Duodenal mucosa (tissue), 2 donors: ENCODE data around the gene PCGF1.
"Not testable (repeated sequence)": the region's sequence is repeated elsewhere in the genome, so short reads cannot be mapped to it uniquely, and the experiment has no call there.

Experiments used
- H3K27ac ChIP-seq: one replicate; pipeline ENCODE4 v1.7.0; 2013; ENCODE audit warnings: low read depth, low read length
- H3K27me3 ChIP-seq, 2 donors: one replicate each; pipeline ENCODE4 v1.7.0; 2013; ENCODE audit warnings: low read length in 2 of 2, control low read depth in 1 of 2; ENCODE audit not compliant: insufficient read depth in 2 of 2, control insufficient read depth in 1 of 2
- H3K36me3 ChIP-seq, 2 donors: one replicate each; pipeline ENCODE4 v1.7.0; 2013; ENCODE audit warnings: low read length in 2 of 2, control low read depth in 1 of 2; ENCODE audit not compliant: insufficient read depth in 2 of 2, control insufficient read depth in 1 of 2
- H3K4me1 ChIP-seq, 2 donors: one replicate each; pipeline ENCODE4 v1.7.0; 2013; ENCODE audit warnings: low read length in 2 of 2, control low read depth in 1 of 2; ENCODE audit not compliant: insufficient read depth in 2 of 2, control insufficient read depth in 1 of 2
- H3K4me3 ChIP-seq, 2 donors: one replicate each; pipeline ENCODE4 v1.7.0; 2013; ENCODE audit warnings: low read length in 2 of 2, low read depth in 1 of 2
- H3K9ac ChIP-seq, 2 donors: one replicate each; pipeline ENCODE4 v1.7.0; 2013; ENCODE audit warnings: low read length in 2 of 2, low read depth in 1 of 2
- H3K9me3 ChIP-seq, 2 donors: one replicate each; pipeline ENCODE4 v1.7.0; 2013; ENCODE audit warnings: low read length in 2 of 2, control low read depth in 1 of 2; ENCODE audit not compliant: control insufficient read depth in 1 of 2

The PCGF1 gene

DNA sequence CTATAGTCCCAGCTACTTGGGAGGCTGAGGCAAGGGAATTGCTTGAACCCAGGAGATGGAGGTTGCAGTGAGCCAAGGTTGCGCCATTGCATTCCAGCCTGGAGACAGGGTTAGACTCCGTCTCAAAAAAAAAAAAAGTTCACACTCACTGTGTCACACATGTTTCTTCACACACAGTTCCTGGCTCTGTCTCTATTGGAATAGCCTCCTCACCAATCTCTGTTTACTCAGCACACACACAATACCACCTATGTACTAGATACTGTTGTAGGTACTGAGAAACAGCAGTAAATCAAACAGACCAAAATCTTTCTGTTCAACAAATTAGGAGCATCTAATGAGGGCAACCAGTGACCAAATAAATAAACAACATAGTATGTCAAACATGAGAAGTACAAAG is 21.4 kb downstream of the PCGF1 start:
- H3K27ac ChIP-seq, result no peak overlapping the region
- H3K9ac ChIP-seq, result no peak overlapping the region
- peaks cover 5 to 37% of the 10 kb centered on the region in 2 donors for H3K36me3 ChIP-seq
- H3K4me3 ChIP-seq, result no peak overlapping the region
- peaks cover 25 to 40% of the 10 kb centered on the region in 2 donors for H3K4me1 ChIP-seq
- no peaks in the 10 kb centered on the region for H3K27me3 ChIP-seq
- H3K9me3 ChIP-seq, result no peaks in the 10 kb centered on the region

GRCh38 chr2:74483675-74484164 is 23.8 kb downstream of the PCGF1 start:
- H3K9ac ChIP-seq, result peak overlapping the region; percentile 67 to 98
- H3K36me3 ChIP-seq, result peaks cover 0 to 33% of the 10 kb centered on the region in 2 donors
- not testable (repeated sequence) for H3K27me3 ChIP-seq, H3K9me3 ChIP-seq, H3K27ac ChIP-seq
- H3K4me1 ChIP-seq, result peaks cover 27 to 36% of the 10 kb centered on the region in 2 donors
- H3K4me3 ChIP-seq, result peak overlapping the region; percentile 92 to 96

GRCh38 chr2:74482801-74483674 is 24.5 kb downstream of the PCGF1 start, which contains the start of the genes CCDC142 and TTC31:
TSS of gene CCDC142 (minus strand) at chr2:74482998. CDS start at chr2:74482837, 161 bp downstream.
TSS of gene TTC31 (plus strand) at chr2:74483081. CDS start at chr2:74483096, 15 bp downstream.
- peaks cover 21 to 29% of the 10 kb centered on the region in 2 donors for H3K4me1 ChIP-seq
- H3K4me3 ChIP-seq, result peak within 1 kb of the TSS; percentile 92 to 96
- peak within 1 kb of the TSS; percentile 67 to 98 for H3K9ac ChIP-seq
- H3K9me3 ChIP-seq, result no peaks in the 10 kb centered on the region
- peak within 1 kb of the TSS; percentile 84 for H3K27ac ChIP-seq
- H3K36me3 ChIP-seq, result peaks cover 0 to 28% of the 10 kb centered on the region in 2 donors
- no peaks in the 10 kb centered on the region for H3K27me3 ChIP-seq

GRCh38 chr2:74481961-74482800 is 25.3 kb downstream of the PCGF1 start:
- no peaks in the 10 kb centered on the region for H3K27me3 ChIP-seq
- H3K9me3 ChIP-seq, result no peaks in the 10 kb centered on the region
- H3K36me3 ChIP-seq, result peaks cover 0 to 28% of the 10 kb centered on the region in 2 donors
- peak overlapping the region; percentile 84 for H3K27ac ChIP-seq
- H3K9ac ChIP-seq, result peak overlapping the region; percentile 67 to 98
- peak overlapping the region; percentile 92 to 96 for H3K4me3 ChIP-seq
- H3K4me1 ChIP-seq, result peaks cover 24 to 32% of the 10 kb centered on the region in 2 donors

DNA sequence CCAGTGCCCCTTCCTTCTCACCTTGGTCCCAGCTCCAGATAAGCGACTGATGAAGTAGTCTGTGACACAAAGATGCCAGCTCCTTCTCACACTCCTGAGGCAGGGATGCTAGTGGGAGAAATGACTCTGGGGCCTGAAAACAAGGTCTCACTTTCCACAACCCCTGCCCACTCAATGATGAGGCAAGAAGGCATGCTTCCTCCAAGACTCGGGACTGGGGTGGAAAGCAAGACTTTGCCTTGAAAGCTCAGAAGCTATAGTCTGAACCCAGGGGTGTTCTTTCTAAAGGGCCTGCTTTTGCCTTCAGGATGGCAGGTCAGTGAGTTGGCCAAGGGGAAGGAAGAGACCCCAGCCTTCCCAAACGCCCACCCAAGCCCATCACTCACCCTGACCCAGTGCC is 26.1 kb downstream of the PCGF1 start:
- H3K27ac ChIP-seq, result no peak overlapping the region

GRCh38 chr2:74474899-74475298 is 32.6 kb downstream of the PCGF1 start:
- no peak overlapping the region for H3K4me3 ChIP-seq
- no peaks in the 10 kb centered on the region for H3K9me3 ChIP-seq
- H3K27ac ChIP-seq, result no peak overlapping the region
- no peak overlapping the region for H3K9ac ChIP-seq
- H3K27me3 ChIP-seq, result no peaks in the 10 kb centered on the region
- peaks cover 21 to 36% of the 10 kb centered on the region in 2 donors for H3K4me1 ChIP-seq
- peaks cover 14 to 23% of the 10 kb centered on the region in 2 donors for H3K36me3 ChIP-seq

More for the DNA sequence above, 26.1 kb downstream of the PCGF1 start:
- Histone ChIP-seq H3K36me3 (peaks cover 0 to 30% of the 10 kb centered on the region in 2 donors), H3K4me3 (peak overlapping the region; percentile 92 to 96), H3K27me3 (no peaks in the 10 kb centered on the region), H3K4me1 (peaks cover 29 to 37% of the 10 kb centered on the region in 2 donors), H3K9ac (peak overlapping the region; percentile 67 to 98), H3K9me3 (no peaks in the 10 kb centered on the region)

- H3K4me1 ChIP-seq, result peaks cover 19 to 33% of the 10 kb centered on the region in 2 donors
- no peaks in the 10 kb centered on the region for H3K9me3 ChIP-seq
- H3K36me3 ChIP-seq, result peaks cover 14 to 23% of the 10 kb centered on the region in 2 donors
- H3K27ac ChIP-seq, result no peak overlapping the region
- H3K27me3 ChIP-seq, result no peaks in the 10 kb centered on the region
- no peak overlapping the region for H3K4me3 ChIP-seq
- no peak overlapping the region for H3K9ac ChIP-seq
Observed at GRCh38 chr2:74474481-74474880, 33.0 kb downstream of the PCGF1 start.

GRCh38 chr2:74472945-74473258 is 34.6 kb downstream of the PCGF1 start:
- Histone ChIP-seq H3K27ac (peak overlapping the region; percentile 86), H3K9ac (peak overlapping the region; percentile 96 to 97), H3K4me1 (peaks cover 19 to 33% of the 10 kb centered on the region in 2 donors), H3K9me3 (no peaks in the 10 kb centered on the region), H3K27me3 (no peaks in the 10 kb centered on the region), H3K36me3 (peaks cover 14 to 23% of the 10 kb centered on the region in 2 donors), H3K4me3 (peak overlapping the region; percentile 93 to 98)

GRCh38 chr2:74472086-74472944 is 35.2 kb downstream of the PCGF1 start, which contains the start of gene MRPL53:
TSS of gene MRPL53 (minus strand) at chr2:74472680. CDS start at chr2:74472660, 20 bp downstream.
- Histone ChIP-seq H3K4me3 (peak within 1 kb of the TSS; percentile 93 to 98), H3K9ac (peak within 1 kb of the TSS; percentile 96 to 97), H3K27ac (peak within 1 kb of the TSS; percentile 86), H3K27me3 (no peaks in the 10 kb centered on the region), H3K36me3 (peaks cover 14 to 19% of the 10 kb centered on the region in 2 donors), H3K9me3 (no peaks in the 10 kb centered on the region), H3K4me1 (peaks cover 15 to 30% of the 10 kb centered on the region in 2 donors)
